Activated gamma-delta T cell treated with Interleukin-2 at 50 U/mL for 16 hours (primary cell): ENCODE measurements around the gene LDB2.
"Not testable (repeated sequence)": the region's sequence is repeated elsewhere in the genome, so short reads cannot be mapped to it uniquely, and the experiment has no call there.

ENCODE experiments used
- DNase-seq: peaks from one replicate; pipeline ENCODE4 v3.0.0-alpha.2; 2020

The LDB2 gene

DNA sequence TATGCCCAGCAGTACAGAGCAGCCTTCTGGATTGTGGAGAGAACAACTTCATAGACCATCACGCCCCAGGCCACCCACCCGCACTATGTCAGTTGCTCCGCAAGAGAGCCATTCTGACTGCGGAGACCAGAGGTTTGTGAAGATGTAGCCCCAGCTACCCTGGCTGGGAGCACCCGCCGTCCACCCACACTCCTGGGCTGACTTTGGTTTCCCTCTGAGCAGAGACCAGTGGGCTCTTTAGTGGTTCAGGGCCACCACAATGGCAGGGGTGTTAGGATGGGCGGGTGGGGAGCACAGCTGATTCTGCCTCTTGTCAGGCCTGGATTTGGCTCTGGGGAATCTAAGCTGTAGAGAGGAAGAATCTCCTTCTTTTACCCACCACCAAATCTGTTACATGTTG lies 313.4 kb downstream of the LDB2 start:
- DNase-seq = no peak

DNA sequence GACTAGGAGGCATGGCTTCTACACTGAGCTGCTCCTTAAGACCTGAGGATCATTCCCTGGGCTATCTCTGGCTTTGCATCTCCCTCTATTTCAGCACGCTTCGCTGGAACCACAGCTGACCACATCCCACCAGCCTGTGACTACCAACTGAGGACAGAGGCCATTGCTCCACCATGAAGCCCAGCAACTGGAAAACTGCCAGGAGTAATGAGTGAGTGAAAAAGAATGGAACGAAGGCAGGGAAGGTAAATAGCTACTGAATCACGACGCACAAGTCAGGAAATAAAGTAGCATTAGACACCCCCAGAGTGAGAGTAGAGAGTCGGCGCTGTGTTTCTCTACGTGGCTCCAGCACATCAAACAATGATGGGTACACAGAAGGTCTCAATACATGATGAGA lies 314.7 kb downstream of the LDB2 start:
- no peak for DNase-seq

DNA sequence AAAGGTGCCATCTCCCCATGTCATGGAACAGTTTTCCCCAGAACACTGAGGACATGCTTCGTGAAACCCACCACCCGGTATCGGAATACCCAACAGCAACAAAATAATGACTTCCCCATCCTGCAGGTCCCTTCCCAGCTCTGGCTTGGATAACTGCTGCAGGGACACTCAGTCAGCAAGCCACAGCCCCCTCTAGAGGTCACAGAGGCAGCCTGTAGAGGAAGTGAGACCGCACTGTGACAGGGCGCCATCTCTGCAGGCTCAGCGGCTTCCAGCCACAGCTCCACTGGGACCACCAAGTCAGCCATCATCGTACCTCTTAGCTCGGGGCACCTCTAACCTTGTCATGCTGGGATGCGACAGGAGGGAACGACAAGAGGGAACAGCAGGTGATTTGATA lies 315.9 kb downstream of the LDB2 start:
- DNase-seq = no peak

DNA sequence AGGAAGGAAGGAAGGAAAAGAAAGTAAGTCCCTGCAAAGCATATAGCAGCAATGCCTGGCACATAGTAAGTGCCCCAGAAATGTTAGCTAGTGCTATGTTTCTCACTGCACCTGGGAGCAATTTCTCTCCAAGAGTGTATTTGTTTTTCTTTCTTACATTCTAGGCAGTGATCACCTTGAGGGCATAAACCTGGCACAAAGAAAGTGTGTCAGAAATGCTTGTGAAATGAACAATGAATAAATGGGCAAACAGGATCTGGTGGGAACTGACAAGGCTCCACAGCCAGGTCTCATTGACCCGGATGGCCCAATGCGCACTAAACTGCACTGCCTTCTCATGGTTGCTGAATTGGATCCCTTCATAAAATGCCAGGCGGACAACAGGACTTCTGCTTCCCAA lies 316.4 kb downstream of the LDB2 start:
- DNase-seq = no peak

DNA sequence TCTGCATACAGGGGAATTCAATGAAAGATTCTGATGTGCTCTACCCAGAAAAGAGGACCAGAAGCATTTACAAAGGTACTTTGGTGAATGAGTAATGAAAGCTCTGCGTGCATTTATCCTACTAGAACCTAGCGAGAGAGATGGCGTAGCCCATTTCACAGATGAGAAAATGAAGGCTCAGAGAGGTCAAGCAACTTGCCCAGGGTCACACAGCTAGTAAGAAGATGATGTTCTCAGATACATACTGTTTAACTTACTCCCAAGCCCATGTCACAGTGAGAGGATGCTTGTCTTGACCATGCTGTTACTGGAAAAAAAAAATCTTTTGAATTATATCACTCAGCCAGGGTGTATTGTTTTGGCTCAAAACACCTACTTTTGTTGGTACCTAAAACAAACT lies 317.3 kb downstream of the LDB2 start:
- DNase-seq = no peak

DNA sequence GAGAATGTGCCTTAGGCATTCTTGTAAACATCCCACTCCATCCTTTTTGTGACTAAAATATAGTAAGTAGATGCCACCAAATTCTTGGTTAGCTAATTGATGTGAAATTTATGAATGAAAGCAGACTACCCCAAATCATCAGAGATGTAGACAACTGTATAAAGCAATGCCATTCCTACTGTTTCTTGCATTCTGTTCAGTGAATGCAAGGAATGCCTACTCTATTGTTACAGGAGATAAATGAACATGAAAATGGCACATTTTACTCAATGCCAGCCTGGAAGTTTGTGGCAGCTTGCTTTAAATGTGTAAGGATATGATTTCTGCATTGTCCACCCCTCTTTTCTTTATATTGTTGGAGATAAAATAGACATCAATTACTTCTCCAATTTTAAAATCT lies 317.9 kb downstream of the LDB2 start:
- DNase-seq = no peak

DNA sequence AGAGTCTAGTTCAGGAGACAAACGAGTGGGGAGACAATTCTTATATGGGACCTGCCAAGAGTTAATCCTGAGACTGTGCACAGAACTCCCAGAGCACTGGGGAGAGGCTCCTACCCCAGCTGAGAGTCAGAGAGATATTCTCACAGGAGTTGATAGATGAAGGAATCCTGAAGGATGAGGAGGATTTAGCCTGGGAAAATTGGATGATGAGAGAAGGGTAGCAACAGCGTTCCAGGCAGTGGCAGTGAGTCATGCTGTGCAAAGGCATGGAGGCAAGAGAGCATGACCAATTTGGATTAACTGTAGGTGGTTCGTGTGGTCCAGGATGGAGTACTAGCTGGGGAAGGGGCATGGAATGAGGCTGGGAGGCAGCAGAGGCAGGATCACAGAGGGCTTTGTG lies 318.6 kb downstream of the LDB2 start:
- DNase-seq = no peak

DNA sequence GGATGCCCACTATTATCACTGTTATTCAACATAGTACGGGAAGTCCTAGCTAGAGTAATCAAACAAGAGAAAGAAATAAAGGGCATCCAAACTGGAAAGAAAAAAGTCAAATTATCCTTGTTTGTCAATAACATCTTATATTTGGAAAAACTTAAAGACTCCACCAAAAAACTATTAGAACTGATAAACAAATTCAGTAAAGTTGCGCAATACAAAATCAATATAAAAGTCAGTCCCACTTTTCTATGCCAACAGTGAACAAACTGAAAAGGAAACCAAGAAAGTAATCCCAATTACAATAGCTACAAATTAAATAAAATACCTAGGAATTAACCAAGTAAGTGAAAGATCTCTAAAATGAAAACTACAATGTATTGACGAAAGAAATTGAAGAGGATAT lies 321.3 kb downstream of the LDB2 start:
- no peak for DNase-seq

DNA sequence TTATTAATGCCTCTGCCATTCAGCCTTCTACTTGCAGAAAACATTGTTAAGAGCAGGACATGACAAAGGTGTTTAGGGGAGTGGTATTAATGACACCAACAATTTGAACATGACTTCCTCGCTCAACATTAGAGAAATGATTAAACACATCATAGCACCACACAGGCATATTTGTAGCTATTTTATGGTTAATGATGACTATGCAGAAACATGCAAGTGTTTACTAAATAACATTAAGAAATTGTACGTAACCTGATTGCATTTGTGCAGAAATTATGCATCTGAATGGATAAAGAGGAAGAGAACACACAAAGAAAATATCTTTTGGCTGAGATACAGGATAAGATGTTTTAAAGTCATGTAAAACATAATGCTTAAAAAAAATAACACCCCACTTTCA lies 323.5 kb downstream of the LDB2 start:
- DNase-seq = no peak

DNA sequence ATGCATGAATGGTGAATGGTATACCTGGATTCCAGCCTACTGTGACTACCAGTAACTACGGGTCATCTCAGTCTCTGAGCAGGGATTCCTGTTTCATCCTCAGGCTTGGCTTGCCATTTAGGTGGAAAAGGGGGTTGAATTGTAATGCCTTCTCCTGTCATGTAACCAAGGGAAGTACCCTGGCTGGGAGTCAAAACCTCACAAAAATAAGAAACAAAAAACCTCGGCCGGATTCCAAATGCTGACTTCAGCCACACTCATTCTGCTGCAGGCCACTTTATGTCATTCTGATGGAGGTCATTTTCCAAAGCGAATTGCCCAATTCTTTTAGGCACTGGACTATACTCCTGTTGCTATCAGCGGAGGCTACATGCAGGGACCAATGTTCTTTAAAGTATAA lies 324.7 kb downstream of the LDB2 start:
- DNase-seq = no peak

DNA sequence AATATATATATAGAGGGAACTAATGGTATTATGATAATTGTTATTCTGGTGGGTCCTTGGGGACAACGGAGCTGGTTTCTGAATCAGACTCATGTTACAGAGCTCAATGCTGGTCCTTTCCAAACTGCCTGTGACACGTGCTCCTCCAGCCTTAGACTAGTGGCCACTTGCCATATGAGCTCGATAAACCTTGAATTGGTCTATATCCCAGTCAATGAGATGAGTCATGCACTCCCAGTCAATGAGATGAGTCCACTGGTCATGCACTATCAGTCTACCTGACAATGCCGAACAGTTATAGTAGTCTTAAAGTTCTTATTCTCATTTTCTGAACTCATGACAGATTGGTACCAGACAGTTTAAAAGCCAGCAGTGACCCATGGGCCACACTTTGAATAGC lies 325.2 kb downstream of the LDB2 start:
- DNase-seq = no peak

DNA sequence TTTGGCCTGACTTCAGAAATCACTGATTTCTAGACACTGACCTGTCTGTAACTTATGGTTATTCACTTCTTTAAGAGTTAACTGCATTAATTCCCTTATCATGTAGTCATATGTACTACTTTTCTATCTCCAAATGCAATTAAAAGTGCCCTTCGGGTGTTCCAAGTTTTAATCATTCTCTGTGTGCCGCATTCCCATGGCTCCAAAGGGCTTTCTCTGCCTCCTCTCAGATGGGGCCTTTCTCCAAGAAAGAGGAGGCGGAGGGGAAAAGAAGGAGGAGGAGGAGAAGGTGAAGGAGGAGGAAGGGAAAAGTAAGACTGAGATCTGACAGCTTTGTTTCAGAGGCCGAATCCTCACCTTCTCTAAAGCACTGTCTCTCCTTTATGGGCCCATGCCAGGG lies 325.8 kb downstream of the LDB2 start:
- no peak for DNase-seq

DNA sequence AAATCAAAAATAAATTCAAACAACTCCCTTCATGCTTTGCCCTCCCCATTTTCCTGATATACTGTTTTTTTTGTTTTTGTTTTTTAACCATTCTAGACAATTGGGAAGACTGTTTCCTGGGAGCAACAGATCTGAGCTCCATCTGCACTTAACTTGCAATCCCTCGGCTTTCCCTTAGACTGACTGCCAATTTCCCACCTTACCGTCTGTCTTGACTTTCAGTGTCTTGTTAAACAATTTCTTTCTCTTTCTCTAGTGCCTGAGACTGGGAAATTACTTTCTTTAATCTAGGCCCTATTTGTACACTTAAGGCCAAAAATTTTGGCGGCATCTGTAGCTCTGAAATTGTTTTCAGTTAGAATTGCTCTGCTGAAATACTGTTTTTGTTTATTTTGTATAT lies 326.3 kb downstream of the LDB2 start:
- DNase-seq = no peak

DNA sequence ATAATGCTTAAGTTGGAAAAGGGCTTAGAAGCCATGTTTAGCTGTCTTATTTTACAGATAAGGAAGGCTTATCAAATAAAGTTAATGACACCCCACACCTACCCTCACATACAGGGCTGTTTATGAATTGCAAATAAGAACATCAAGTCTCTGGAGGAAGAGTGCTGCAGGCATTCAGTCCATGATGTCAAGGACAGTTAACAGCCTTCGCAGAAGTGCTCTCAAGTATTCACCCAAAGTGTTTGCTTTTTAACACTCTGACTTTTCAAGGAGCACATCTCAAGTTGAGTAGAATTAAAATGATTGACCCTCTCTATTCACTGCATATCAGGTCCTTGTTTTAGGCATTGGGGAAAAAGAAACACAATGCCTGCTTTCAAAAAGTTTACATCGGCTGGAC lies 328.7 kb downstream of the LDB2 start:
- DNase-seq = no peak

DNA sequence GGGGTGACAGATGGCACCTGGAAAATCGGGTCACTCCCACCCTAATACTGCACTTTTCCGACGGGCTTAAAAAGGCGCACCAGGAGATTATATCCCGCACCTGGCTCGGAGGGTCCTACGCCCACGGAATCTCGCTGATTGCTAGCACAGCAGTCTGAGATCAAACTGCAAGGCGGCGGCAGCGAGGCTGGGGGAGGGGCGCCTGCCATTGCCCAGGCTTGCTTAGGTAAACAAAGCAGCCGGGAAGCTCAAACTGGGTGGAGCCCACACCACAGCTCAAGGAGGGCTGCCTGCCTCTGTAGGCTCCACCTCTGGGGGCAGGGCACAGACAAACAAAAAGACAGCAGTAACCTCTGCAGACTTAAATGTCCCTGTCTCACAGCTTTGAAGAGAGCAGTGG lies 341.1 kb downstream of the LDB2 start:
- not testable (repeated sequence) for DNase-seq

DNA sequence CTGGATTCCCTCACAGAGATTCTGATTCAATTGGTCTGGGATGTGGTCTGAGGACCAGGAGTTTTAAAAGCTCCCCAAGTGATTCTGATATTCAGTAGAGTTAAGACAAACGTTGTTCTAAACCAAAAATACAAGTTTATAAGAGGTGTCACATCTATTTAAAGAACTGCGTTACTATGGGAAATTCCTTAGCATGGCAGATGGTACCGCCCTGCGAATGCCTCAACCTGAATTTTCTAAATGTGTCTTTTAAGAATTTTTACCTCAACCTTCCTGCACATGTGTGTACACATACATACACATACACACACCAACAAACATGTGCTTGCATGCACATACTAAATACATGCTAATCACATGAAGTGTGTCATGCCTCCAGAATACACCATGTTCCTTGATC lies 343.3 kb downstream of the LDB2 start:
- no peak for DNase-seq

DNA sequence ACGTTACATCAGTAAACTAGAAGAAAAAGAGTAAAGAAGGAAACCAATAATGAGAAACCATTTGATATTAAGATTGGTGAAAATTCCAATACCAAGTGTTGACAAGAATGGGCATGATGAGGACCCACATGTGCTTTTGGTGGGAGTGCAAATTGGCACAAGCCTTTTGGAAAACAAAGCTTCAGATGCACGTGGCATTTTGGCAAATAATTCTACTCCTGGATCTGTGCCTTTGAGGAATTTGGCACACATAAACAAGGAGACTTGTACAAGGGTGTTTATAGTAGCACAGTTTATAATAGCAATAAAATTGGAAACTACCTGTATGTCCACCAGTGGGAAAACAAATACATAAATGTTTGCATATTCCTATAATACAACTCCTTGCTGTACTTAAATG lies 347.9 kb downstream of the LDB2 start:
- no peak for DNase-seq

DNA sequence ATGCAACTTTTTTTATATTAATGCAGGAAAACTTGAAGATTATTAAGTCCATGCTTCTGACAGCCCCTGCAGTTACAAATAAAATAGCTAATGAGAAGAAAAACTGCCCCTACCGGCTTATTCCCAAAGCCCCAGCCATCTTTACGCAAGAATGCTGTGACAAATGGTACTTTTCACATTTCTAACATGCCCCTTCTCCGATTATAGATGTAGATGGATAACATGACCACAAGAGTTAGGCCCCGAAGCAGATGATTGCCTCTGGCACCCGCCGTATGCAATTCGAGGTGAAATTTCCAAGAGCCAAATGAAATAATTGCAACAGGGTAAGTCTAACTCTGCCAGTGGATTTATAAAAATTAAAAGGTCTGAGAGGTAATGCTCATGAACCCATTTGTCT lies 352.8 kb downstream of the LDB2 start:
- DNase-seq = no peak

DNA sequence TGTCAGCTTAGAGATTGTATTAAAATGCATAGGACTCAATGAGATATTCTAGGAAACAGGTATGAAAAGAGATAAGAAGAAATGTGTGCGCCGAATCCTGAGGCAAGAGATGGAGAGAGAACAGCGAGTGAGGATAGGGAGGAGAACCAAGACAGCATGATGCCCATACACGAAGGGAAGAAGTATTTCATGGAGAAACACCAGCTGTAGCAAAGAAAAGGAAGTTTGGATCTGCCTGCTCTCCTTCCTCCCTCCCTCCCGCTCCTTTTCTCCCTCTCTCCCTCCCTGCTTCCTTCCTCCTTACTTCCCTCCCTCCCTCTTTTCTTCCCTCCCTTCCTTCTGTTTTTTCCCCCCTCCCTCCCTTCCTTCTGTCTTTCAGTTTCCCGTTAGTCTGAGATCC lies 353.6 kb downstream of the LDB2 start:
- no peak for DNase-seq

DNA sequence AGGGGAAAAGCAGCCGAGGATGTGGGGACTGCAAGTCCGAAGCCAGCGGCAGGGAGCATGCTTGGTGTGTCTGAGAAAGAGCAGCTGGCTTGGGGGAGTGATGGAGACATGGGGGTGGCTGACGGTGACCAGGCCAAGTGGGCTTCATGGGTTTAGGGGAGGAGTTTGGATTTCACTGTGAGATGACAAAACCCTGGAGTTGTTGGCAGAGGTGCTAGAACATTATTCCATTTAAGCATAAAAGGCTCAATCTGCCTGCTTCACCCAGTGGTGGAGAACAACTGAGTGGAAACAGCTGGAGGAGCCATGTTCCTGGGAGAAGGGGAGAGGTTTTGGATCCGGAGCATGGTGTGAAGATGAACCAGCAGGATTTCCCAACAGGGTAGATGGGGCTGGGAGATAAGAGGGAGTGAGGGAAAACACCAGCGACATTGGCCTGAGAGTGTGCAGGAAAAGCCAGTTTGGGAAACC lies 354.2 kb downstream of the LDB2 start:
- DNase-seq = no peak

DNA sequence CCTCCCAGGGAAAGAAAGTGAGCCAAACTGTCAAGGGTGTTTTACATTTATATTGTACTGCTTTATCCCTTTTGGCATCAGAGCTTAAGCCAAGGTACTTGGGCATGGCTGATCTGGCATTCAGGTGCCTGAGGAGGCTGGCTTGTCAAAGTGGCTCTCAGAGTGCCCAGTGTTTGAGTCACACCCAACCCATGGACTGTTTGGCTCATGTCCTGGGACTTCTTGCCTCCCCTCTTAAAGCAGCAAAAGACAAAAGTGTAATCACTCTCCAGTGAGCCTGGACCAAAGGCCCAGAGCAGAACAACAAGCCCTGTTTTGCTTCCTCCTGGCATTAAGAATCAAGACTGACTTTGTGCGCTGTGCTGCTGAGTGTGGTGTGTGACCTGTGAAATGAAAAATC lies 360.5 kb downstream of the LDB2 start:
- no peak for DNase-seq

DNA sequence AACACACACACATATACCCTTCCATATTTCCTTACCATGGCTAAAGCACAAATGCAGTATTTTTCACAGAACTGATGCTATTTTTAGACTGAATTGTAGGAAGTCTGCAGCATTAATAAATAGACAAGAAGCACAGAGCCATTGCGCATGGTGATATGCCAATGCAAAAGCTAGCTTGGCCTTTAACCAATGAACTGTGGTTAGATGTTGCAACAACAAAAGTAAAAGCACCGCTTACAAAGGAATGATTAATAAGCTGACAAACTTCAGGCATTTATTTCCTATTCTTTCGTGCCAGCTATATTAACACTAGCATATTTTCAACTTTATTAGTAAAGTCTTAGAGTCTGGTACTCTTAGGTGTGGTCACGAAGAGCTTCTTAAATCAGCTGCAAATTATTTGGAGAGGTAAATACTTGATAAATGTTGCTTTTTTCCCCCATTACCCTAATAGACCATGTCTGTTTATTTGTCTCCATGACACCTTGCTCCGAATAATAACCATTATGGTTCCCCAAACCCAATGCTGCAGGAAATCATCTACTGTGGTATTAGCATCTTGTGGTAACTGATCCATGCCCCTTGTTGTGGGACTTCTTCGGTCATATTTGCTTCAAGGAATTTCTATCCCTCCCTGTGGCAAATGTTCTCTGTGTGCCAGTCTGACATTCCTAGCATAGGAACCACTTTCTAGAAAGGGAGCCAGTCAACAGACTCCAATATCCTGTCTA lies 366.0 kb downstream of the LDB2 start:
- no peak for DNase-seq

DNA sequence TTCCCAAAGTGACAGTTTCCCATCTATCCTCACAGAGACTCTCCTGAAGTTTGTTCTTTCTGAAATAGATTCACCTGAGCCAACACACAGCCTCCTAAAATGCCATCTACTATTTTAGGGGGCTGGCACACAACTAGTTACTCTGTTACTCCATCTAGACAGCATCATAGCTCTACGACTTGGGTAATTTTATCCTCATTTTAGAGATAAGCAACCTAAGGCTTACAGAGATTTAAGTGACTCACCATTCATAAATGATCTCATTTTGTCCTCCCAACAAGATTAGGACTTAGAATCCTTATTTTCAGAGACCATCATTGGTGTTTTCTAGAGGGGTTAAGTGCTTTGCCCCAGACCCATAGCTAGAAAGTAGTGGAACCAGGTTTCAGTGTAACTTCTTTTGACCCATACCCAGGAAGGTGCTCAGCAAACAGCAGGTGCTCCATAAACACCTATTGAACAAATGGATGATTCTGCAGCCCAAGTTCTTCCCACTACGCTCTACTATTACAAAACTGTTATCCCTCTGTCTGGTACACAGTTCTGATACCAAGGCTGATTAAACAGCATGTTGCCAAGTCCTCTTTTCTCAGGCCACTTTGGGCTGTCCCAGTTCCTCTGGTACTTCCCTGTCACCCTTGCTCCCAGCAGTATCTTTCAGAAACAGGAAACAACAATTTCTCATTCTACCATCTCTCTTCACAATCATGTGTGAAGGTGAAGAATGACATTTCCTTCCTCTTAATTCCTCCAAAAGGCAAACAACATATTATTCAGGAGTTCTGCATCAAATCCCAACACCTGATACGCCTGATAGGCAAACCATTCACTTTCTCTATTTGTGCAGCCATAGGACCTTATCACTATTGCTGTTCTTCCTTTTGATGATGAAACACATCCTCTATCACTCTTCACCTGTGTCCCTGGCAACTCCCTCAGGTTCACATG lies 367.5 kb downstream of the LDB2 start:
- DNase-seq = no peak

DNA sequence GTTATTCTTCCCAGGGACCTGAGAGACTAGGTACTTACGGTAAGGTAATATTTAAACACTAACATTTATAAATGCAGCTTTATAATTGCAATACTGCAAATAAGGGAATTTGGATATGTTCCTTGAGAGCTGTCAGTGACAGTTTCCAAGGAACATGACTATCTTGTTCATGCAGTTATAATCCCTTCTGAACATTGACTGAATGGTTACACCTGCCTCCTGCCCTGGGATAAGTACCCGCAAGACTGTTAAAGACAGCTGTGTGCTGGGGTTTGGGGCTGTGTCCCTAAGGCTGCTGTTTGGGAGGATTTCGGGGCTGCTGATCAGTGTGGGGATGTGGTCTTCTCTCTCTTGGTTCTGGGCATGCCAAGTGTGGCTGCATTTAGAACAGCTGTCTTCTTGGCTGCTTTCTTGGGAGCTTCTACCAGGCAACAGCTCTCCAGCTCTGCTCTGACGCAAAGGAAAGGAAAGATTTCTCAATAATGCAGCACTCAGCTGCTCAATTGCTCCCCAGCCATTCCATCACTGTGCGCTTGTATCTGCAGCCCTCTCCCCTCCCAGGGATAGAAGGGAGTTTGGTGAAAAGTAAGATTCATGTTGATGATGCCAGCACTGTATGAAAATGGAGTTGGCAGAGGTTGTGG lies 373.4 kb downstream of the LDB2 start:
- DNase-seq = no peak
